Loucy (cell line): ENCODE results near the gene HOXA3.

Experiments used
- CTCF ChIP-seq: fragments of 200-600 bp; sonication (generic); conservative IDR thresholded peaks from 2 replicates; pipeline ENCODE4 v1.5.1; 2014; ENCODE audit warnings: mild to moderate bottlenecking, antibody characterized with exemption, low read length
- EZH2phosphoT487 ChIP-seq: fragments of 200-600 bp; IDR thresholded peaks from 2 replicates; pipeline ENCODE4 v1.6.1; 2018; ENCODE audit warnings: antibody characterized with exemption, mild to moderate bottlenecking, moderate library complexity, borderline replicate concordance

DNA sequence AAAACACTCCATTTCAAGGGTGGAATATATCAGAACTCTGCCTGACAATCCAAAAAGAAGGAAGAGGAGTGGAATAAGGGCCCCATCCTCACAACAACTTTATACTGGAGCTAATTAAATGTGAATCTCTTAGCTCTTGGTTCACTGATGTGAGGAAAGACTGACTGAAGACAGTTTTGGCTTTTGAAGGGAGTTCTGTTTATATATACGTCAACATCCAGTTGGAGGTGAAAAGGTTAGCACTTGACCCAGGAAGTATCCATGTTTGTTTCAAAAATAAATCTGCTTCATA is 59.6 kb downstream of the HOXA3 start:
- TF ChIP-seq CTCF (no peak), EZH2phosphoT487 (no peak)
